Muscle of arm (tissue), 12 donors: ENCODE measurements around the gene TRIM29. TPM values are rescaled to one million over a fixed set of nuclear protein-coding genes. Genes with fewer than 3 reads are reported as not detected.
"Not testable (repeated sequence)": the region's sequence is repeated elsewhere in the genome, so short reads cannot be mapped to it uniquely, and the experiment has no call there.

ENCODE experiments used
- DNase-seq: peaks from one replicate; pipeline ENCODE4 v3.0.0-alpha.2; 2013
- polyA plus RNA-seq, 12 donors: library from polyadenylated mRNA; unstranded; fragments of 120-200 nt; gene quantifications; one replicate each; pipeline ENCODE4 v1.2.1, GENCODE V29; 2013; ENCODE audit not compliant: insufficient read length in 12 of 12

The TRIM29 gene
- polyA plus RNA-seq, 12 donors = 0.16 to 239 (median 0.88) TPM; not detected in 2

- no peak for DNase-seq
These were observed 35.2 kb upstream of the TRIM29 start for GRCh38 chr11:120173019-120173705.

GRCh38 chr11:120172054-120172911 is 34.4 kb upstream of the TRIM29 start:
- DNase-seq = peak; percentile 74

- no peak for DNase-seq
These were observed 32.9 kb upstream of the TRIM29 start for GRCh38 chr11:120170741-120171261.

GRCh38 chr11:120169981-120170698 is 32.2 kb upstream of the TRIM29 start:
- DNase-seq = no peak

GRCh38 chr11:120168960-120169681 is 31.2 kb upstream of the TRIM29 start:
- DNase-seq = peak; percentile 79

- DNase-seq = no peak
These were observed 30.4 kb upstream of the TRIM29 start for GRCh38 chr11:120168108-120168959.

GRCh38 chr11:120167659-120168058 is 29.7 kb upstream of the TRIM29 start:
- no peak for DNase-seq

- no peak for DNase-seq
These were observed 22.5 kb upstream of the TRIM29 start for GRCh38 chr11:120160436-120160835.

- no peak for DNase-seq
These were observed 15.3 kb upstream of the TRIM29 start for GRCh38 chr11:120153221-120153620.

- no peak for DNase-seq
These were observed 13.6 kb upstream of the TRIM29 start for GRCh38 chr11:120151536-120151935.

- DNase-seq = no peak
These were observed 11.3 kb upstream of the TRIM29 start for GRCh38 chr11:120149246-120149645.

- DNase-seq = no peak
These were observed 10.0 kb upstream of the TRIM29 start for GRCh38 chr11:120147950-120148270.

GRCh38 chr11:120147094-120147949 is 9.4 kb upstream of the TRIM29 start:
- DNase-seq = no peak

GRCh38 chr11:120146413-120147093 is 8.6 kb upstream of the TRIM29 start:
- DNase-seq = no peak

- DNase-seq = no peak
These were observed 6.6 kb upstream of the TRIM29 start for GRCh38 chr11:120144501-120144900.

- DNase-seq = not testable (repeated sequence)
These were observed 5.6 kb upstream of the TRIM29 start for GRCh38 chr11:120143472-120143871.

- DNase-seq = no peak
These were observed 4.7 kb upstream of the TRIM29 start for GRCh38 chr11:120142441-120143100.

- DNase-seq = no peak
These were observed 4.0 kb upstream of the TRIM29 start for GRCh38 chr11:120141768-120142423.
